Measurements from ENCODE around the gene STRN3.

GRCh38 chr14:30991408-30991807, 34.8 kb downstream of the STRN3 start:
- TF ChIP-seq EZH2 (IDR thresholded peaks at IDR 0.05; ENCODE audit: borderline replicate concordance, insufficient read depth, low read depth, low read length, poor library complexity, severe bottlenecking) (no peak), CTCF (IDR thresholded peaks at IDR 0.05) (no peak)

Measured in B cell (primary cell).